GM18858 (cell line): ENCODE measurements around the gene SEMA4C.
"Not testable (repeated sequence)": the region's sequence is repeated elsewhere in the genome, so short reads cannot be mapped to it uniquely, and the experiment has no call there.

Experiments used
- ATAC-seq: cut with Tn5 transposase; IDR thresholded peaks from one replicate; pipeline ENCODE4 v1.9.1; 2021; ENCODE audit not compliant: unreplicated experiment

Gene SEMA4C

DNA sequence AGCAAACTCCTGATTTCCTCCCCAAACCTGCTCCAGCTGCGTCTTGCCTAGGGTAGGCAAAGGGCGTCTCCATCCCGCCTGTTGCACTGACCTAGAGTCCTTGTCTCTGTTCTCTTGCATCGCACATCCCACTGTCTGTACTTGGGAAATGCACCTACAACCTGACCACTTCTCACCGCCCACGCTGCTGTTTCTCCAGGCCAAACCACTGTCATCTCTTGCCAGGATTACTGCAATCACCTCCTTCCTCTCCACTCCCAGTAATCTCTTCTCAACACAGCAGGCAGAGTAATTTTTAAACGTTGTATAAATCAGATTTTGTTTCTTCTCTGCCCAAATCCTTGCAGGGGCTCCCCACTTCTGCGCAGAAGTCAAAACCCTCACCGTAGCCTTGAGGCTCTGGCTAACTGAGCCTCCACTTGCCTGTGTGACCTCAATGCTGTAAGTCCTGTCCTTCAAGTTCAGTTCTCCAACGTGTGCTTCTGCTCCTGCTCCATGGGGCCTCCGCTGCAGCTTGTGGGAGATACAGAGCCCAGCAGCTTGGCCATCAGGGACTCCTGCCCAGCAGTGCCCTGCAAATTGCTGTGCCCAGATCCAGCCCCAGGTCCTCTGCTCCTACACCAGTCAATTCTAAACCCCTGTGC, 27.7 kb upstream of the SEMA4C start:
- ATAC-seq: no peak

DNA sequence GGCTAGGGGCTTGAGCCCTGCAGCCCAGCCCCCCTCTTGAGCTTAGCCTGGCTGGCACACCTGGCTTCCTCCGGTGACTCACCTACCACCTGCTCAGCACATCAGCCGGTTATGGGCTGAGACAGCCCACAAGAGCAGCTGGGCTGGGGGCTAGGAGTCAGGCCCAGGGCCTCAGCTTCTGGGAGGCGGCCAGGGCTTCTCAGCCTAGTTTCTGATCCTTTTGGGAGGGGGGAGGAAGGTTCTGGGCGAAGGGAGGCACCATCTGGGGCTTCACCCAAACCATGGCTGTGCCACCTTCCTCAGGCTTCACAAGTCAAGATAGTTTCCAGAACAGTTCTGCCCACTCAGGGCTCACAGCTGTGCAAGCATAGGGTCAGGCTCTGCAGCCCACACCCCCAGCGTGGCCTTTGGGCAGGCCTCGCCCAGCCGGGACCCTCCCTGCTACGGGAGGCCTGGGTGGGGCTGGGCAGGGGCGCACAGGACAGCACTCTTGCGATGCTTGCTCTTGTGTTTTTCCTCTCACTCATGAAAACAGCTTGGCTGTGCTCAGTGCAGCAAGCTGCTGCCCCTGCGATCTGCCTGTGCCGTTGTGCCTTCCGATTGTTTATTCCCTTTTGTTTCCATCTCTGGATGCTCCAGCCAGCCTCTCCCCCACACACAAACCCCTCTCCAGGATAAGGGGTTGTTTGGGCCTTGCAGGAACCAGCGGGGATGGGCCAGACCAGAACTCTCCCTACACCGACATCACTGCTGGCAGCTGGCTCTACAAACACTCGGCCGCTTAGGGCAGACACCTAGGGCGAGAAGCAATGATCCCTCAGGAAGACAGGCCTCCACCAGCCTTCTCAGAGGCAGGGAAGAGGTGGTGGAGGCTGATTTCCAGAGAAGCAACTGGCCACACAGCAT, 26.1 kb upstream of the SEMA4C start:
- no peak for ATAC-seq

DNA sequence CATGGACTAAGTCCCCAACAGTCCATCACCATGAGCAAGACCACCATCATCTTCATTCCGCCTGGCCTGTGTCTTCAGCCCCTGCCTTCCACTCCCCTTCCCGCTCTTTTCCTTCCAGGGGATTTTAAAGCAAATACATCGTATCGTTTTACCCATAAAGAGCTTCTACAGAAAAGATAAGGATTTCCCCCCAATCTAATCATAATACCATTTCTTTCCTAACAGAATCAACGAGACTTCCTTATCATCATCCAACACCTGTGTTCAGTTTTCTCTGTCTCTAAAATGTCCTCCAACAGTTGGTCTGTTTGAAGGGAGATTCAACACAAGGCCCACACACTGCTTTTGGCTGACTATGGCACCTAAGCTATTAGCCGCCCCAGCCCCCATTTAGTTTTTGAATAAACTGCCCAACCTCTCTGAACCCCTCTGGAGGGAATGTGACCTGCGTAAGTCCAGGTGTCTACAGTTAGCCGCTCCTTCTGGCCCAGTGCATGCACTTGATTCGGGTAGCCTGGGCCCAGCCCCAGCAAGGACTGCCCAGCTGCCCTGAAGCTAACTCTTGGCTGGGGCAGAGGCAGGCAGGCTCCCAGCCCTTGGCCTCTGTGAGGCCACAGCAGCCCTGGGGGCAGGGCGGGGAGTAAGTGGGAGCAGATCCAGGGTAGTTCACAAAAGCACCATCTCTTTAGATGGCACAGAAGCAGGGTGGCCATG, 25.3 kb upstream of the SEMA4C start:
- ATAC-seq: no peak

DNA sequence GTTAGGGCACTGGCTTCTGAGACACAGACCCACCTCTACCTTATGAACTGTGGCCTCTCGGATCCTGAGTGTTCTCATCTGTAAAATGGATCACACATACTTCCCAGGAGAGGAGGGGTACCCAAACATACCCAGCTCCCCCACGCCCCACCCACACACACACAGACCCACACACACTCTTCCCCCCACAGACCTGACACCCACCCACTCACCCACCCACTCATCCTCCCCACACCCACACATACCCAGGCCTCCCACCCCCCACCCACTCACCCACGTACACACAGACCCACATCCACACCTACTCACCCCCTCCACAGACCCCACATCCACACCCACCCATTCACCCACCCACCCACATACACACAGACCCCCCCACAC, 24.3 kb upstream of the SEMA4C start:
- no peak for ATAC-seq

DNA sequence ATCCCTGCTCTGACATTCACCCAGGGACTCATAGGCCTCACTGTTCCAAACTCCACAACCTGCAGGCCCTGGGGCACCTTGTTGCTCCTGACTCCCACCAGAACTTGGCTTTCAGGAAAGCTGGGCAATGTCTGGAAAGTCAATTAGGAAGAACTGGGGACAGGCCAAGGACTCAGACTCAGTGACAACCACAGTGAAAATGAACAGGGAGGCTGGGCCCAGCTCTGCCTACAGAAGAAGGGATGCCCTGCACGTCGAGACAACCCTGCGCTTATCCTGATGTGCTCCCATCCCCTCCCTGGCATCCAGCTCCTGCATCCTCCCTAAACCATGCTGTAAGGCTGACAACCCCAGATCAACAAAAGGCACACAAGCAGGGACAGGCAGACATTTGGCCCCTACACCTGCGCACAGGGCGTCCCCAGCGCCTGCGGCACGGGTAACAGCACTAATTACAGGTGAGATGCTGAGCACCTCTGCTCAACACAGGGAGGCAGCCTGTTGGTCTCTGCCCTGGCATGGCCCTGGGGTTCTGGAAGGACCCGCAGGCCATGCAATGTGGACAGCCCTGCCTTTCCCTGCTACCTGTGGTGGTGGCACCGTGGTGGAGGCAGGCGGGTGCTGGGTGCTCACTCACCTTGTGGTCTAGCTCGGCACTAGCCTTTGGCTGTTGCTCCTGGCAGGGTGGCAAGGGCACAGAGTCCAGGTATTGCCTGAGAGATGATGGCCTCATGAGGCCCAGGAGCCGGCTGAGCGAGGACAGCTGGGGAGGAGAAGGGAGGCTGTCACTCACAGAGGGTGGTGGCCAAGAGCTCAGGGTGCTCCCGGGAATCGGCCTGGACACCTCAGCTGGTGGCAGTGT, 23.6 kb upstream of the SEMA4C start:
- no peak for ATAC-seq

DNA sequence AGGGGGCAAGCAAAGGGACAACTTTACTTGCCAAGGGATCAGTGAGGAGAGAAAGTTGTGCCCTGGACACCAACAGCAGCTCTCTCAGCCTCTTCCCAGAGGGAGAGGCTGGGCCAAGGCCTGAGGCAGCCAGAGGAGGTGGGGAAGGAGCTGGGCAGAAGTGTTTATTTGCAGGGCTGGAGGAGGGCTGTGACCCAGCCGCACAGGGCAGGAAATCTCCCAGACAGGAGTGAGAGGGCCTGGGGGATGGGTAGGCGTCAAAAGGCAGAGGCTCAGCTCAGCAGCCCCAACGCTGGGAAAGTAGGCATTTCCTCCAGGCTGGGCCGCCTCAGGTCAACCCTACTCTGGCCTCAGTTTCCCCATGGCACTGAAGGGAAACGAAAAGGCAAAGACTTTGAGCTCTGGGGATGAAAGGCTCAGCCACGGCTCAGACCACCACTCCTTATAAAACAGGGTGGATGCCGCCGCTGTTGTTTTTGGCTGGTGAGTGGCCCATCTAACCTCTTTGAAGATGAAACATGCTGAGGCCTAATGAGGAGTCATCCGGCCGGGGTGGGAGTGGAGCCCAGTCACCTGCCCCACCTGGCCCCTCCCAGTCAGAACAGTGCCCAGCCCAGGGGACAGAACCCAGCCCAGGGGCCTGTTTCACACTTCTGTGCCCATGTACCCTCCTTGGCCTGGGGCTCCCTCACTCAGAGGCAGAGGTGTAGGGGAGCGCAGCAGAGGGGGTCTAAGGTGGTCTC, 21.9 kb upstream of the SEMA4C start:
- ATAC-seq: no peak

DNA sequence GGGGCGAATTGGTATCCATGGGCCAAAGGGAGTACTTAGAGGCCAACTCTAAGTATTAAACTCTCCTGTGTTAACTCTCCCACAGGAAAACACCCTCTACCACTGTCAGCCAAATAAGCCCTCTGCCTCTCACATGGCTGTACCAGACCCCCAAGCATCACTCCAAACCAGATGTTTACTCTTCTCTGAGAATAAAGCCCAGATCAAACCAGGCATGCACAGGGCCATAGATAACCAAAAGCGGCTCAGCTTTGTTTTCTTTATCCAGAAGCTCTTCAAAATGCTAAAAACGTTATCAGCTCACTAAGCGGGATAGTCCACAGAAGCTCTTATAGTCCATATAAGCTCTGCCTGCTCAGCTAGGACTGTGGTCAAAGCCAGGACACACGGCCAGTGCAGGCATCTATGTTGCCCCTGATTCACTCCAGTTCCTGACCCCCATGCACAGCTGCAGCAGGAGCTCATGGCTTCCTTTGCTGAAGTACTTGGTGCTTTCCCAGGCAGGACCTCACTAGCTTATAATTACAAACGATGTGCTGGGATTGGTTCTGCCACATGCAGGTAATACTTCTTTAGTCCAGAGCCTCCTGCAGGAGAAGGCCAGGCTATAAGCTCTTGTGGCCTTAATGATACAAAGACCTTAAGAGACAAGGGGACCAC, 21.0 kb upstream of the SEMA4C start:
- ATAC-seq: no peak

DNA sequence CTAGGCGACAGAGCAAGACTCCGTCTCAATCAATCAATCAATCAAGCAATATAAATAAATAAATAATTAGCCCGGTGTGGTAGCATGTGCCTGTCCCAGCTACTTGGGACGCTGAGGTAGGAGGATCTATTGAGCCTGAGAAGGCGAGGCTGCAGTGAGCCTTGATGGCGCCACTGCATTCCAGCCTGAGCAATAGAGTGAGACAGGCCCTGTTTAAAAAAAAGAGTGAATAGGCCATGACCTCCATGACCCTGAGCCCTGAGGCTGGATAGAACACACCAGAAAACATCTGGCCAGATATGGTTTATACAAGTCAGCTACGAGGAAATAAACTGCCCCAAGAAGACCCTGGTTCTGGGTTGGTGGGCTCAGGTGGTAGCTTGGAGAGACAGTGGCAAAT, 20.4 kb upstream of the SEMA4C start:
- ATAC-seq: no peak

DNA sequence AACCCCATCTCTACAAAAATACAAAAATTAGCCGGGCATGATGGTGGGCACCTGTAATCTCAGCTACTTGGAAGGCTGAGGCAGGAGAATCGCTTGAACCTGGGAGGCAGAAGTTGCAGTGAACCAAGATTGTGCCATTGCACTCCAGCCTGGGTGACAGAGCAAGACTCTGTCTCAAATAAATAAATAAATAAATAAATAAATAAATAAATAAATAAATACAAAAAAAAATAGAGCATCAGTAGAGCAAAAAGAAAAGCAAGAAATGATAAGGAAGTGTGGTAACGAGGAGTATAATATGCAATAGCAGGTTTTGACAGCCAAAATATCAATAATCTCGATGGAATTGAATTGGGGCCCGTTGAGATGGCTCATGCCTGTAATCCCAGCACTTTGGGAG, 19.6 kb upstream of the SEMA4C start:
- not testable (repeated sequence) for ATAC-seq

DNA sequence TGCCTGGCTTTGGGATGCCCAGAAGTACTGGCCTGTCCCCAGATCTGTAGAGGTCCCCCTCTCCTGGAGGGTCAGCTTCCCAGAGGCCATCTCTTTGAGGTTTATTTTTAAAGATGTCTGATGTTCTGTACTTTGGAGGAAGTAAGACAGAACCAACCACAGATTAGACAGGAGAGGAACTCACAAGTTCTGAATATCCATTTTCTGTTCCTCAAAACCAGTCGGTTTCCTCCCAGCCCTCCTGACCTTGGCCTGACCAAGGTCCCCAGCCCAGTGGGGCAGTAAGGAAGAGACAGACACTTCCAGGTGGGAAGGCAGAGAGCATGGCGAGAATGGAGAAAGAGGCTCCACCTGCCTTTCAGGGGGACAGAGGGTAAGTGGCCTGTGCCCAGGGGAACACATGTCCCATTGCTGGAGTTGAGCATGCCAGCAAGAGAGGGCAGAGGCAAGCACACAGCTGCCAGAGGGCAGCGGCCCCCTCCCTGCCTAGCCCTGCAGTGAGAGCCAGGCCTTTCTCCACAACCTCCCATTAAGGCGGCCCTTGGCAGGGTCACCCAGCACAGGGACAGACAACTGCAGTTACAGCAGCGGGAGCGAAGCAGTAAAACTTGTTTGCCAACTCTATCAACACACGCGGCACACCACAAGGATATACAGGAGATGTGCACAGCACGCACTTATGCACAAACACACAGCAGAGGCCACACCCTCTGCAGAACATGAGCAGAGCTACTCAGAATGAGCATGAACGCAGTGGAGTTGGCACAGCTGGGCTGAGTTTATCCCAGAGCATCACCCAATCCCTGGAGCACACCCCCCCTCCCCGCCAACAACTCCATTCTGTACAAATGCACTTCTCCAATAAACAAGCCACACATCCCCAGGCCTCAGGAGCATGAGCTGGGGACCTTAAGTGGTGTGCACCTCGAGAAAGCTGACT, 18.5 kb upstream of the SEMA4C start:
- ATAC-seq: no peak

DNA sequence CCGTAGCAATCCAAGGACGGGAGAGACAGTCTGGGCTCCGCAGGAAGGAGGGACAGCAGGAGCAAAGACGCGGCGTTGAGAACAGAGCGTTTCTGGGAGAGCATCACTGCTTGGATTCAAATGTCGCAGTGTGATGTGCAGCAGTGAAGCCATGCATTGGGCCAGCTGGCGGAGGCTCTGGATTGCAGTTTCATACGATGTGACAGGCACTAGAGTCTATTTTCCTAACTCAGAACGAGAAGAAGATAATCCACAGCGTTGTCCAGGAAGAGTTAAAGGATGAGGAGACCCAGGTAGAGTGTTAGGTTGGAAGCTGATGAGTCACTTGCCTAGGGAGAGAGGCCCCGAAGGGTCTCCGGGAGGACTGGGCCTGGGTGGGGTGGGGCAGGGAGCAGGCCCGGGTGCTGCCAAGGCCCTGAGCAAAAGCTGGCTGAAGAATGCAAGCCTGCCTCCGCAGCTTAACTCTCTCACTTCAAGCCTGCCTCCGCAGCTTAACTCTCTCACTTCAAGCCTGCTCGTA, 17.7 kb upstream of the SEMA4C start:
- no peak for ATAC-seq

DNA sequence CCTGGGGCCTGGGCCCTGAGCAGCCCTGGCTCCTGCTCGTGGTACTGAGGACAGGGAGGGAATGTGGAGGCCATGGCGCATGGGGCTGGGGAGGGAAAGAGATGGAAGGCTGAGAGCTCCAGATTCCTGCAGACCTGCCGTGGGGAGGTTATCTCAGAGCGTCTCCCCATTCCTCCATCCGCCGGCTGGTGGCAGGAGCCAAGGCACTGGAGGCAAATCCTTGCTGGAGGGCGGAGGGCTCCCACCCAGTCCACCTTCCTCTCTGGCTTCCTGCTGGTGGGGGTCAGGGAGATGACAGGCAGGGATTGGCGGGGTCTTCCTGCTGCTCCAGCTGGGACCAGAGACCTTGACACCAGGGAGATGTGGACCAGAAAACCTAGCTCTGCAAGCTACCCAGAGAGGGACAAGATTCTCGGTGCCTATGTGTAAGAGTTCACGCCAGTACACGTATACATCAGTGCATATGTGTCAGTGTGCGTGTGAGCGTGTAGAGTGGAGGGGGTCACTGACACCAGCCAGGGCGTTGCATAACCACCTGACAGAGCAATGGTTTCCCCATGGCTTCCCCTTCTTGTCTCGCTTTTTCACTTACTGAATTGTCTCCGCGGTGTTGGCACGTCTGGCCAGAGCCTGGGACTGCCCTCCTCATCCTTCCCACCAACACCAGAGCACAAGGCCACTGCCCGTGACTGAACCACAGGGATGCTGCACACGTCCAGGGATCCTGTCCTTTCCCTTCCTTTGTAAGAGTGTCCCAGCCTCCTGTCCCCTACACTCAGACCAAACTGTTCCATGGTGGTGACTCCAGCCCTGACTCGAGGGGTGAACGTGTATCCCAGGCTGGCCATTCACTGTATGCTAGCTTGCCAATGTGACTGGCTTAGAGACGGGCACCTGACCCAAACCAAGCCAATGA, 15.8 kb upstream of the SEMA4C start:
- no peak for ATAC-seq

DNA sequence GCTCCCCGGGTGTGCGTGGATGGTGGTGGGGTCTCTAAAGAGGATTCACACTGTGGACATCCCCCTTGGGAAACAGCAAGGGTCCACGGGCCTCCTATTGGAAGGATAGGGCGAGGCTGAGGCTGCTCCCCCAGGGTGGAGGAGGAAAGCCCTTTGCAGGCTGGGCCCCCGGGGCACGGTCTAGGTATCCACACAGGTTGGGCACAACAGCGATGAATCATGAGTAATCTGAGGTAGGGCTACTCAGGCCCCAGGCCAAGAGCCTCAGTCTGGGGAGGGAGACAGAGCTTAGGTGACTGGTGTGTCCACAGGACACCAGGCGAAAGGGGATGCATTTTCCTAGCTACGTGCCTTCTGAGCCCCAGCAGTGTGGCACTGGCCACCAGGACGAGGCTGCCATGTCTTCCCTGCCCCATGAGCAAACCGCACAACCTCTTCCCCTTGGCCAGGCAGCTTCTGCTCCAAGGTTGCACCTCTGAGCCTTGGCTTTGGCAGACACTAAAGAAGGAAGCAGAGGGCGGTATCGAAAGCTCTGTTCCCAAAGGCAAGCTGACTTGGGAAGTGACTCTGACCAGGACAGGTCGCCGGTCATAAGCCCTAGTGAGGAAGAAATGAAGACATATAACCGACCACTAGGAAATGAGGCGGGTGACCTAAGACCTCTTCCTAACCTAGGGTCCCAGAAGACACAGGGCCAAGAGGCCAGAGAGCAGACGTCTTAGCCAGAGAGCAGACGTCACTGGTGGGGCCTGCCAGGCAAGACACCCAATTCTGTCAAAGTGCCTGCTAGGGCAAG, 14.6 kb upstream of the SEMA4C start:
- no peak for ATAC-seq

DNA sequence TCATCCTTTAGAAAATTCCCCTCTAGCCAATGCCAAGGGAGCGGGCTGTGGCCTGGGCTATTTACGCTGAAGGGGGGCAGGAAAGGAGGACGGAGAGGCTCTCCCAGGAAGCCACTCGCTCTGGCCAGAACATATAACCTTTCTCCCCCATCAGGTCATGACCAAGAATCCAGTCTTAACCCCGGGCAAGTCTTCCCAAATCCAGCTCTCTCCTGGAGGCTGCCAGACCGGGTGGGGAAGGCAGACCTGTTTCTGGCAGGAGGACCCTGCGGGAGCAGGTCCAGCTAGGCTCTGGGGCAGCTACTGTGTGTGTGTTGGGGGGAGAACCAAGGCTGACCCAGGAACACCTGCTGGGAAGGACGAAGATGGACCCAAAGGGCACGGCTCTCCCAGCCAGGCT, 13.4 kb upstream of the SEMA4C start:
- no peak for ATAC-seq

DNA sequence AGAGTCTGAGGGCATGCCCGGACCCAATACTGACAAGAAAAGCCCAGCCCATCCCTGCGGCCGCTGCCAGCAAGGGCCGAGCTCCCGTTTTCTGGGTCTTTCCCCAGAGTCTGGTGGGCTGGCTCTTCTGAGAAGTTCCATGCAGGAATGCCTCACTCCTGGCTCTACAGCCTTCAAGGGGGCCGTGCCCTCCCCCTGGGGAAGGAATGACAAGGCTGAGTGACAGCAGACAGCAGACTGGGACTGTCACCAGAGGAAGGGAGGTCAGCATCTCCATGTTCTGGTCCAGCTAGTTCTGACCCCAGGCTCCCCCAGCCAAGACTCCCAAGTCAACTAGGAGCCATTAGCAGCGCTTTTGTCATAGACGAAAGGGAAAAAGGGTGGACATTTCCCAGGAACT, 13.0 kb upstream of the SEMA4C start:
- no peak for ATAC-seq

DNA sequence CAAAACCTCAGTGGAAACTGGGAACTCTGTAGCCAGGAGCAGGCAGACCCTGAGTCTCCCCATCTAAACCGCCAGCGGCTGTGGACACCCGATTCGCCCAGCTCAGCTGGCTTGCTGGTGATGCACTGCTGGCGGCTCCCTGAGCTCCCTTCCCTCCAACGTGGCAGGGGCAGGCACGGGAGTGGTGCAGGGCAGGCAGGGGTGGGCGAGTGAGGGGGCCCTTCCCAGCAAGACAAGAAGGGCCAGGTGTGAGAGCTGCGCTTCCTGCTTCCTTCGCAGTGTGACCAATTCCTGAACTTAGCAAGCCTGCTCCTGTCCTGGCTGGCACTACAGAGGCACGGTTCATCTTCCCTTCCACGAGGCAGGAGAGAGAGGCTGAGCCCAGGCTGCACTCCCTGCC, 12.3 kb upstream of the SEMA4C start:
- no peak for ATAC-seq
